SK-N-SH (cell line): ENCODE data around the gene FGD2. TPM values are rescaled to one million over a fixed set of nuclear protein-coding genes. Genes with fewer than 3 reads are reported as not detected.
A peak's percentile ranks its signal among the peaks of the same experiment; 100 is the strongest.

Experiments
- CTCF ChIA-PET: fragments of 300-600, 350-600 bp; formaldehyde crosslinking; extraction: SDS; loops from one replicate; lab custom pipeline; 2021; lab: Yijun Ruan, JAX
- POLR2A ChIA-PET: fragments of 350-600 bp; sonication (Branson Sonifier 250); formaldehyde crosslinking; extraction: SDS; loops from one replicate; lab custom pipeline; 2020; ENCODE audit warnings: antibody characterized with exemption, inconsistent platforms; lab: Yijun Ruan, JAX
- DNase-seq: peaks from one replicate; pipeline ENCODE4 v3.0.0; 2012
- H2AFZ ChIP-seq: fragments of 200-600 bp; sonication (generic); 2 replicates; pipeline ENCODE4 v1.8.1; 2016; ENCODE audit warnings: antibody characterized with exemption, mild to moderate bottlenecking, low read depth
- H3F3A ChIP-seq: fragments of 200-600 bp; sonication (generic); replicated peaks from 2 replicates; pipeline ENCODE3; 2016; ENCODE audit warnings: antibody characterized with exemption, mild to moderate bottlenecking; ENCODE audit not compliant: insufficient read depth
- H3K27ac ChIP-seq, 2 experiments: fragments of 200-500 bp in 1 of 2; fragments of 200-600 bp in 1 of 2; sonication (Bioruptor generic) in 1 of 2; sonication (generic), shearing (Covaris generic) in 1 of 2; 2 replicates each; pipeline versions ENCODE4 v1.5.1 to v1.6.1; 2014 to 2016; ENCODE audit warnings: low read depth in 2 of 2, inconsistent platforms in 1 of 2, low read length in 1 of 2, mild to moderate bottlenecking in 1 of 2, mixed read lengths in 1 of 2
- H3K27me3 ChIP-seq: fragments of 200-600 bp; sonication (generic), shearing (Covaris generic); 2 replicates; pipeline ENCODE4 v1.6.1; 2016; ENCODE audit warnings: mixed run types; ENCODE audit not compliant: insufficient read depth
- H3K36me3 ChIP-seq, 2 experiments: fragments of 200-500 bp in 1 of 2; fragments of 200-600 bp in 1 of 2; sonication (Bioruptor generic) in 1 of 2; sonication (generic) in 1 of 2; replicated peaks in 1 of 2; 2 replicates each; pipeline versions ENCODE3 to v1.5.1; 2014 to 2016; ENCODE audit warnings: low read length in 1 of 2, mild to moderate bottlenecking in 1 of 2; ENCODE audit not compliant: insufficient read depth in 2 of 2, control insufficient read depth in 1 of 2
- H3K4me1 ChIP-seq, 2 experiments: fragments of 200-500 bp in 1 of 2; fragments of 200-600 bp in 1 of 2; sonication (Bioruptor generic) in 1 of 2; sonication (generic), shearing (Covaris generic) in 1 of 2; 2 replicates each; pipeline versions ENCODE4 v1.5.1 to v1.6.1; 2014 to 2016; ENCODE audit warnings: low read depth in 1 of 2, low read length in 1 of 2, mixed run types in 1 of 2; ENCODE audit not compliant: insufficient read depth in 2 of 2, control insufficient read depth in 1 of 2
- H3K4me2 ChIP-seq: fragments of 200-600 bp; sonication (generic), shearing (Covaris generic); 2 replicates; pipeline ENCODE4 v1.6.1; 2017; ENCODE audit warnings: mixed run types
- H3K4me3 ChIP-seq, 2 experiments: fragments of 200-500 bp in 1 of 2; fragments of 200-600 bp in 1 of 2; sonication (Bioruptor generic) in 1 of 2; sonication (generic), shearing (Covaris generic) in 1 of 2; 2 replicates each; pipeline versions ENCODE4 v1.5.1 to v1.8.1; 2014 to 2016; ENCODE audit warnings: low read depth in 2 of 2, inconsistent platforms in 1 of 2, low read length in 1 of 2, mild to moderate bottlenecking in 1 of 2, mixed read lengths in 1 of 2, moderate library complexity in 1 of 2
- H3K79me2 ChIP-seq: fragments of 200-600 bp; sonication (generic); 2 replicates; pipeline ENCODE4 v1.8.1; 2017; ENCODE audit warnings: mild to moderate bottlenecking; ENCODE audit not compliant: insufficient read depth
- H3K9ac ChIP-seq: fragments of 200-600 bp; sonication (generic); 2 replicates; pipeline ENCODE4 v1.6.1; 2017; ENCODE audit warnings: mixed run types
- H3K9me2 ChIP-seq: fragments of 200-600 bp; sonication (generic); 2 replicates; pipeline ENCODE4 v1.6.1; 2017; ENCODE audit warnings: mixed run types
- H3K9me3 ChIP-seq: fragments of 200-600 bp; sonication (generic); 2 replicates; pipeline ENCODE4 v1.6.1; 2017; ENCODE audit warnings: mixed run types, mild to moderate bottlenecking, moderate library complexity
- H4K20me1 ChIP-seq: fragments of 200-600 bp; sonication (generic); 2 replicates; pipeline ENCODE4 v1.6.1; 2017; ENCODE audit warnings: mild to moderate bottlenecking, mixed run types; ENCODE audit not compliant: insufficient read depth
- EP300 ChIP-seq, 2 experiments: IDR thresholded peaks; 2 replicates each; pipeline versions ENCODE4 v1.4.0 to v1.6.1; 2012; ENCODE audit warnings: borderline replicate concordance in 1 of 2, low read depth in 1 of 2, low read length in 1 of 2
- FOXM1 ChIP-seq: IDR thresholded peaks from 2 replicates; pipeline ENCODE4 v1.4.0; 2012; ENCODE audit warnings: low read depth, mild to moderate bottlenecking
- MXI1 ChIP-seq: IDR thresholded peaks from 2 replicates; pipeline ENCODE4 v1.6.1; 2012; ENCODE audit warnings: mild to moderate bottlenecking, low read depth, low read length, improper control_type of control experiment
- NFIC ChIP-seq: IDR thresholded peaks from 2 replicates; pipeline ENCODE4 v1.4.0; 2012; ENCODE audit warnings: borderline replicate concordance
- NRF1 ChIP-seq: IDR thresholded peaks from 2 replicates; pipeline ENCODE4 v1.6.1; 2012; ENCODE audit warnings: low read depth, mild to moderate bottlenecking, low read length
- POLR2AphosphoS5 ChIP-seq: IDR thresholded peaks from 2 replicates; pipeline ENCODE4 v1.6.1; 2012; ENCODE audit warnings: low read depth, low read length
- RAD21 ChIP-seq: IDR thresholded peaks from 2 replicates; pipeline ENCODE4 v1.6.1; 2012; ENCODE audit warnings: mild to moderate bottlenecking, low read length
- SMC3 ChIP-seq: IDR thresholded peaks from 2 replicates; pipeline ENCODE4 v1.6.1; 2012; ENCODE audit warnings: low read depth, low read length, improper control_type of control experiment
- TEAD4 ChIP-seq: IDR thresholded peaks from 2 replicates; pipeline ENCODE4 v1.4.0; 2012; ENCODE audit warnings: mild to moderate bottlenecking, borderline replicate concordance; ENCODE audit not compliant: insufficient read depth
- YY1 ChIP-seq: IDR thresholded peaks from 2 replicates; pipeline ENCODE4 v1.4.0; 2012; ENCODE audit warnings: low read depth, mild to moderate bottlenecking
- ZBTB33 ChIP-seq: IDR thresholded peaks from 2 replicates; pipeline ENCODE4 v1.4.0; 2012; ENCODE audit warnings: low read depth, borderline replicate concordance
- WGBS: methylation state at CpG from one replicate; pipeline ENCODE4 v1.1.6; 2017; ENCODE audit warnings: low lambda C conversion rate; 5-methylcytosine and 5-hydroxymethylcytosine counted together
- polyA plus RNA-seq, 3 experiments: library from polyadenylated mRNA; depleted of rRNA; stranded (reverse); fragments of >200 nt; gene quantifications; 2 replicates each; pipeline ENCODE4 v1.2.3, GENCODE V29; 2012
- TF ChIP-seq, protein P1 (sequence below): IDR thresholded peaks from 2 replicates; pipeline ENCODE4; 2012
- TF ChIP-seq, protein P2 (sequence below): fragments of 150-350 bp; IDR thresholded peaks from 2 replicates; pipeline ENCODE4 v1.6.1; 2016; ENCODE audit warnings: mild to moderate bottlenecking, low read depth, low read length
- TF ChIP-seq, protein P3 (sequence below): fragments of 200-600 bp; sonication (generic); IDR thresholded peaks from 2 replicates; pipeline ENCODE4 v1.6.1; 2017; ENCODE audit warnings: antibody characterized with exemption, mild to moderate bottlenecking, moderate library complexity

FGD2 gene
- polyA plus RNA-seq, 1 of the 3 experiments (the other 2 are of a cell fraction), result not detected

GRCh38 chr6:37038292-37039198 is 33.1 kb downstream of the FGD2 start:
- no peaks in the 10 kb centered on the region for H3K9me2 ChIP-seq
- peak overlapping the region; percentile 21 to 71; a peak in 3 of 4 replicates for H3K27ac ChIP-seq
- H4K20me1 ChIP-seq, result no peaks in the 10 kb centered on the region
- no peaks in the 10 kb centered on the region for H3K9me3 ChIP-seq
- H3K4me3 ChIP-seq, result no peak overlapping the region
- POLR2A ChIA-PET, result no interaction called here
- no peak overlapping the region for H3K9ac ChIP-seq
- no peaks in the 10 kb centered on the region for H3K27me3 ChIP-seq
- DNase-seq, result peak; percentile 65
- CTCF ChIA-PET, result interaction anchor here (1.1 to 36.6 kb wide), 4 partner anchors 6 to 151 kb away, joined by 4 to 678 read pairs (median 350); no protein-coding TSS in a partner anchor
- peaks cover 0 to 12% of the 10 kb centered on the region in 2 experiments; a peak in 2 of 4 replicates for H3K4me1 ChIP-seq
- TF ChIP-seq MXI1, result peak; percentile 49; the same call in 1 of the 2 replicates
- TF ChIP-seq, protein P1, sequence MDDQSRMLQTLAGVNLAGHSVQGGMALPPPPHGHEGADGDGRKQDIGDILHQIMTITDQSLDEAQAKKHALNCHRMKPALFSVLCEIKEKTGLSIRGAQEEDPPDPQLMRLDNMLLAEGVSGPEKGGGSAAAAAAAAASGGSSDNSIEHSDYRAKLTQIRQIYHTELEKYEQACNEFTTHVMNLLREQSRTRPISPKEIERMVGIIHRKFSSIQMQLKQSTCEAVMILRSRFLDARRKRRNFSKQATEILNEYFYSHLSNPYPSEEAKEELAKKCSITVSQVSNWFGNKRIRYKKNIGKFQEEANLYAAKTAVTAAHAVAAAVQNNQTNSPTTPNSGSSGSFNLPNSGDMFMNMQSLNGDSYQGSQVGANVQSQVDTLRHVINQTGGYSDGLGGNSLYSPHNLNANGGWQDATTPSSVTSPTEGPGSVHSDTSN, result no peak
- no peaks in the 10 kb centered on the region for H3K79me2 ChIP-seq
- peak overlapping the region; percentile 61; the same call in 1 of the 2 replicates for H2AFZ ChIP-seq
- no peaks in the 10 kb centered on the region for H3K36me3 ChIP-seq
- 55% methylated on average over 13 of the region's 13 CpGs for WGBS
- 0 out of 2 replicates have a peak overlapping the region, but pooled peaks have one; percentile 1 for H3K4me2 ChIP-seq
- no peaks in the 10 kb centered on the region for H3F3A ChIP-seq

GRCh38 chr6:37039958-37040357 is 34.5 kb downstream of the FGD2 start:
- Histone ChIP-seq H3K36me3 (no peaks in the 10 kb centered on the region), H3K79me2 (no peaks in the 10 kb centered on the region), H3K4me3 (no peak overlapping the region), H3K4me1 (peaks cover 0 to 12% of the 10 kb centered on the region in 2 experiments; a peak in 2 of 4 replicates), H3K27ac (no peak overlapping the region), H3K27me3 (no peaks in the 10 kb centered on the region), H2AFZ (no peak overlapping the region), H3F3A (no peaks in the 10 kb centered on the region), H4K20me1 (no peaks in the 10 kb centered on the region), H3K9me2 (no peaks in the 10 kb centered on the region), H3K4me2 (no peak overlapping the region), H3K9me3 (no peaks in the 10 kb centered on the region), H3K9ac (no peak overlapping the region)
- ChIA-PET CTCF (interaction anchor here (2.9 to 36.6 kb wide), 3 partner anchors 4 to 131 kb away, joined by 22 to 678 read pairs (median 678); no protein-coding TSS in a partner anchor), POLR2A (no interaction called here)
- no peak for DNase-seq
- 94% methylated on average over 4 of the region's 4 CpGs for WGBS
- no peak for TF ChIP-seq TEAD4
- TF ChIP-seq, protein P2, sequence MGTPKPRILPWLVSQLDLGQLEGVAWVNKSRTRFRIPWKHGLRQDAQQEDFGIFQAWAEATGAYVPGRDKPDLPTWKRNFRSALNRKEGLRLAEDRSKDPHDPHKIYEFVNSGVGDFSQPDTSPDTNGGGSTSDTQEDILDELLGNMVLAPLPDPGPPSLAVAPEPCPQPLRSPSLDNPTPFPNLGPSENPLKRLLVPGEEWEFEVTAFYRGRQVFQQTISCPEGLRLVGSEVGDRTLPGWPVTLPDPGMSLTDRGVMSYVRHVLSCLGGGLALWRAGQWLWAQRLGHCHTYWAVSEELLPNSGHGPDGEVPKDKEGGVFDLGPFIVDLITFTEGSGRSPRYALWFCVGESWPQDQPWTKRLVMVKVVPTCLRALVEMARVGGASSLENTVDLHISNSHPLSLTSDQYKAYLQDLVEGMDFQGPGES, result no peak
- TF ChIP-seq RAD21, result no peak
- TF ChIP-seq, protein P3, sequence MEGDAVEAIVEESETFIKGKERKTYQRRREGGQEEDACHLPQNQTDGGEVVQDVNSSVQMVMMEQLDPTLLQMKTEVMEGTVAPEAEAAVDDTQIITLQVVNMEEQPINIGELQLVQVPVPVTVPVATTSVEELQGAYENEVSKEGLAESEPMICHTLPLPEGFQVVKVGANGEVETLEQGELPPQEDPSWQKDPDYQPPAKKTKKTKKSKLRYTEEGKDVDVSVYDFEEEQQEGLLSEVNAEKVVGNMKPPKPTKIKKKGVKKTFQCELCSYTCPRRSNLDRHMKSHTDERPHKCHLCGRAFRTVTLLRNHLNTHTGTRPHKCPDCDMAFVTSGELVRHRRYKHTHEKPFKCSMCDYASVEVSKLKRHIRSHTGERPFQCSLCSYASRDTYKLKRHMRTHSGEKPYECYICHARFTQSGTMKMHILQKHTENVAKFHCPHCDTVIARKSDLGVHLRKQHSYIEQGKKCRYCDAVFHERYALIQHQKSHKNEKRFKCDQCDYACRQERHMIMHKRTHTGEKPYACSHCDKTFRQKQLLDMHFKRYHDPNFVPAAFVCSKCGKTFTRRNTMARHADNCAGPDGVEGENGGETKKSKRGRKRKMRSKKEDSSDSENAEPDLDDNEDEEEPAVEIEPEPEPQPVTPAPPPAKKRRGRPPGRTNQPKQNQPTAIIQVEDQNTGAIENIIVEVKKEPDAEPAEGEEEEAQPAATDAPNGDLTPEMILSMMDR, result no peak
- no peak for TF ChIP-seq FOXM1
- no peak for TF ChIP-seq YY1
- TF ChIP-seq POLR2AphosphoS5, result no peak
- TF ChIP-seq, protein P1, result no peak
- no peak for TF ChIP-seq SMC3
- TF ChIP-seq NRF1, result no peak
- no peak for TF ChIP-seq NFIC
- no peak for TF ChIP-seq ZBTB33
- no peak for TF ChIP-seq EP300 (IDR thresholded peaks at IDR 0.05; ENCODE audit: borderline replicate concordance in 1 of 2, low read depth in 1 of 2, low read length in 1 of 2)
